Measurements from ENCODE around the gene ERVK3-1.

DNA sequence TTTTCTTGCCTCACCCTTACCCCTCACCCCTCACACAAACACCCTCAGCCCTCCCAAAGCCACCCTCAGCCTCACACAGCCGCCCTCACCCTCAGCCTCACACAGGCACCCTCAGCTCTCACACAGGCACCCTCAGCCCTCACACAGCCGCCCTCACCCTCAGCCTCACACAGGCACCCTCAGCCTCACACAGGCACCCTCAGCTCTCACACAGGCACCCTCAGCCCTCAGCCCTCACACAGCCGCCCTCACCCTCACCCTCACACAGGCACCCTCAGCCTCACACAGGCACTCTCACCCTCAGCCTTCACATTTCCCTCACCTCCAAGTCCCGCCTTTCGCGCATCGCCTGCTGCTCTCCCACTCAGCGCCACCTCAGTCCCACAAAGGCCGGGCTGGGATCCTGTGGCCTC, 21.3 kb downstream of the ERVK3-1 start:
- TF ChIP-seq, protein P1, sequence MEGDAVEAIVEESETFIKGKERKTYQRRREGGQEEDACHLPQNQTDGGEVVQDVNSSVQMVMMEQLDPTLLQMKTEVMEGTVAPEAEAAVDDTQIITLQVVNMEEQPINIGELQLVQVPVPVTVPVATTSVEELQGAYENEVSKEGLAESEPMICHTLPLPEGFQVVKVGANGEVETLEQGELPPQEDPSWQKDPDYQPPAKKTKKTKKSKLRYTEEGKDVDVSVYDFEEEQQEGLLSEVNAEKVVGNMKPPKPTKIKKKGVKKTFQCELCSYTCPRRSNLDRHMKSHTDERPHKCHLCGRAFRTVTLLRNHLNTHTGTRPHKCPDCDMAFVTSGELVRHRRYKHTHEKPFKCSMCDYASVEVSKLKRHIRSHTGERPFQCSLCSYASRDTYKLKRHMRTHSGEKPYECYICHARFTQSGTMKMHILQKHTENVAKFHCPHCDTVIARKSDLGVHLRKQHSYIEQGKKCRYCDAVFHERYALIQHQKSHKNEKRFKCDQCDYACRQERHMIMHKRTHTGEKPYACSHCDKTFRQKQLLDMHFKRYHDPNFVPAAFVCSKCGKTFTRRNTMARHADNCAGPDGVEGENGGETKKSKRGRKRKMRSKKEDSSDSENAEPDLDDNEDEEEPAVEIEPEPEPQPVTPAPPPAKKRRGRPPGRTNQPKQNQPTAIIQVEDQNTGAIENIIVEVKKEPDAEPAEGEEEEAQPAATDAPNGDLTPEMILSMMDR (IDR thresholded peaks at IDR 0.05) = no peak
- TF ChIP-seq POLR2AphosphoS5 (IDR thresholded peaks at IDR 0.05; ENCODE audit: low read depth, low read length) (no peak), SIN3A (IDR thresholded peaks at IDR 0.05; ENCODE audit: borderline replicate concordance, insufficient read depth, low read depth, low read length) (no peak)
- TF ChIP-seq, protein P2, sequence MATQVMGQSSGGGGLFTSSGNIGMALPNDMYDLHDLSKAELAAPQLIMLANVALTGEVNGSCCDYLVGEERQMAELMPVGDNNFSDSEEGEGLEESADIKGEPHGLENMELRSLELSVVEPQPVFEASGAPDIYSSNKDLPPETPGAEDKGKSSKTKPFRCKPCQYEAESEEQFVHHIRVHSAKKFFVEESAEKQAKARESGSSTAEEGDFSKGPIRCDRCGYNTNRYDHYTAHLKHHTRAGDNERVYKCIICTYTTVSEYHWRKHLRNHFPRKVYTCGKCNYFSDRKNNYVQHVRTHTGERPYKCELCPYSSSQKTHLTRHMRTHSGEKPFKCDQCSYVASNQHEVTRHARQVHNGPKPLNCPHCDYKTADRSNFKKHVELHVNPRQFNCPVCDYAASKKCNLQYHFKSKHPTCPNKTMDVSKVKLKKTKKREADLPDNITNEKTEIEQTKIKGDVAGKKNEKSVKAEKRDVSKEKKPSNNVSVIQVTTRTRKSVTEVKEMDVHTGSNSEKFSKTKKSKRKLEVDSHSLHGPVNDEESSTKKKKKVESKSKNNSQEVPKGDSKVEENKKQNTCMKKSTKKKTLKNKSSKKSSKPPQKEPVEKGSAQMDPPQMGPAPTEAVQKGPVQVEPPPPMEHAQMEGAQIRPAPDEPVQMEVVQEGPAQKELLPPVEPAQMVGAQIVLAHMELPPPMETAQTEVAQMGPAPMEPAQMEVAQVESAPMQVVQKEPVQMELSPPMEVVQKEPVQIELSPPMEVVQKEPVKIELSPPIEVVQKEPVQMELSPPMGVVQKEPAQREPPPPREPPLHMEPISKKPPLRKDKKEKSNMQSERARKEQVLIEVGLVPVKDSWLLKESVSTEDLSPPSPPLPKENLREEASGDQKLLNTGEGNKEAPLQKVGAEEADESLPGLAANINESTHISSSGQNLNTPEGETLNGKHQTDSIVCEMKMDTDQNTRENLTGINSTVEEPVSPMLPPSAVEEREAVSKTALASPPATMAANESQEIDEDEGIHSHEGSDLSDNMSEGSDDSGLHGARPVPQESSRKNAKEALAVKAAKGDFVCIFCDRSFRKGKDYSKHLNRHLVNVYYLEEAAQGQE (IDR thresholded peaks at IDR 0.05; ENCODE audit: insufficient read depth in 1 of 2, low read depth in 2 of 2, low read length in 1 of 2) = no peak
